HG03095 (cell line): ENCODE measurements around the gene IL18R1.
A peak's percentile ranks its signal among the peaks of the same experiment; 100 is the strongest.
"Not testable (repeated sequence)": the region's sequence is repeated elsewhere in the genome, so short reads cannot be mapped to it uniquely, and the experiment has no call there.

ENCODE experiments used
- ATAC-seq: cut with Tn5 transposase; IDR thresholded peaks from one replicate; pipeline ENCODE4 v1.9.1; 2021; ENCODE audit warnings: moderate library complexity; ENCODE audit not compliant: unreplicated experiment

IL18R1 gene, protein sequence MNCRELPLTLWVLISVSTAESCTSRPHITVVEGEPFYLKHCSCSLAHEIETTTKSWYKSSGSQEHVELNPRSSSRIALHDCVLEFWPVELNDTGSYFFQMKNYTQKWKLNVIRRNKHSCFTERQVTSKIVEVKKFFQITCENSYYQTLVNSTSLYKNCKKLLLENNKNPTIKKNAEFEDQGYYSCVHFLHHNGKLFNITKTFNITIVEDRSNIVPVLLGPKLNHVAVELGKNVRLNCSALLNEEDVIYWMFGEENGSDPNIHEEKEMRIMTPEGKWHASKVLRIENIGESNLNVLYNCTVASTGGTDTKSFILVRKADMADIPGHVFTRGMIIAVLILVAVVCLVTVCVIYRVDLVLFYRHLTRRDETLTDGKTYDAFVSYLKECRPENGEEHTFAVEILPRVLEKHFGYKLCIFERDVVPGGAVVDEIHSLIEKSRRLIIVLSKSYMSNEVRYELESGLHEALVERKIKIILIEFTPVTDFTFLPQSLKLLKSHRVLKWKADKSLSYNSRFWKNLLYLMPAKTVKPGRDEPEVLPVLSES

DNA sequence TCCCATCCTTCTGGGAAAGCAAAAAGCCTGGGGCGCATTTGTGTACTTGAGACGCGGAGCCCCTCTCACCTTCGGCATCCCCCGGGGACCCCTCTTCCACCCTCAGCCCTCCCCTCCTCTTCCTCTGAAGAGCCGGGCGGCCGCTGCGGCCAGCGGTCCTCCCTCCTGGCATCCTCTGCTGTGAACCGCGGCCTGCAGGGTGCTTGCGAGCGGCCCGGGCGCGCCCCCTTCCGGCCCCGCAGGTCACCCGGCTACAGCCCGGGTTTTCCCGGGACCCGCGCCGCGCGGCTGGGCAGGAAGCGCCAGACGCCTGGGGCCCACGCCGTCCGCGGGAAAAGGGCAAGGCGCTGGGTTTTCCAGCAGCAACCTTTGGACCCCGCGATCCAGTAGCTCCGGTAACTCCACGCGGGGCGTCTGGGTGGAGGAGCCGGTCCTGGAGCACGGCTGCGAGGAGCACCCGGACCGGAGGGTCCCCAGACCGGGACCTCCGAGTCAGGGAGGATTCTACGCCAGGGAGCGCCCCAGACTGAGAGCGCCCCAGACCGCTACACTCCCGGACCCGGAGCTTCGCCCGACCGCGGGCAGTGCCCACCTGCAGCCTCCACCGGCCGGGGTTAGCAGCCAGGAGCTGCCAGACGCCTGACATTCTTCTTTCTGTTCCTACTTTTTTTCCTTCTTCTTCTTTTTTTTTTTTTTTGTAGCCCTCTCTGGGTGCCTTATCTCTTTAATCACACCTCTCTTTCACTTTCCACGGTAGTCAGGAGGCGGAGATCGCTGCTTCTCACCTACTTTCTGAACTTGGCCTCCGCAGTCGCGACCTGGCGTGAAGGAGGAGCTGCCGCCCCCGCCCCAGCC is at the start of gene IL18R1:
Gene IL18R1 (plus strand): TSS at position 271 of the 855 bp plus-strand sequence. CDS start 6,865 bp downstream, outside the sequence.
- ATAC-seq: peak; percentile 91

DNA sequence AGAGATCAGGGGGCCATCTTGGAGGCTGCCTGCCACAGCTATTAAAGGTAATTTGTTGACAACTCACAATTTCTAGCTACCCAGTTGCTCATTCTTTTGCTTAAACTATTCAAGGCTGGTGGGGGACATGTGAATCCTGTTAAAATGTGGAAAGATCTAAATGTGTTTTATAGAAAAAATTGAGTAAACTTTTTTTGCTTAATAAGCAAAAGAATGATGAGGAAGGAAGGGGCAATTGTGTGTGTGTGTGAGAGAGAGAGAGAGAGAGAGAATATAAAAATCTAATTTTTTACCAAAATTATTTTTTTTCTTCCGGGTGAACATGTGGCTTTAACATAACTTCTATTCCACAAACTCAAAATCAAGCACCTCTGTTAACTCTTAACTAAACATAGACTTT is 49.5 kb upstream of the IL18R1 start:
- ATAC-seq: no peak

DNA sequence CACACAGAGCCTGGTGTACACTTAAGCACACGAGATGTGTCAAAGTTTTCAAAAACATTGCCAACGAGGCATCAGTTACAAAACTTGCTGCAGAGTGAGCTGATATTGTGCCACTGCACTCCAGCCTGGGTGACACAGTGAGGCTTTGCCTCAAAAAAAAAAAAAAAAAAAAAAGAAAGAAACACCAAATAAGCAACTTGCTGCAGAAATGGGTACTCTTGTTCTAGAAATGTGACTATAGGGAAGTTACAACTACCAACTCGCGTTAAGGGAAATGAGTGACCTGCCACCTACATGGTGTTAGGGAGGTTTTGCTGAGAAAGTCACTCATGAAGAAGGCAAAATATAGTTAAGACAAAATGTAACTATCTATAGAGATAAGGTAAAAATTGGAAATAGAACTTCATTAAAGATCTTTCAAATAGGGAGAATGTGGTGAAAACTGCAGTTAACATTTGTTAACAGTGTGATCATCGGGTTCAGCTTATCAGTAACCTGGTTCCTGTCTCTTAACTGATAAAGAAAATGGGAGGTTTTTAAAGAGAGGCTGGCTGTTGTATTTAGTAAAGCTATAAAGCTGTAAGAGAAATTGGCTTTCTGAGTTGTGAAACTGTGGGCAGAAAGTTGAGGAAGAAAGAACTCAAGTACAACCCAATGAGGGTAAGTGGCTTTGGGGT is 44.5 kb upstream of the IL18R1 start, which contains the start of gene IL1RL1:
Gene IL1RL1 (plus strand): TSS at position 600 of the 677 bp plus-strand sequence. CDS start 26,702 bp downstream, outside the sequence.
- no peak for ATAC-seq

DNA sequence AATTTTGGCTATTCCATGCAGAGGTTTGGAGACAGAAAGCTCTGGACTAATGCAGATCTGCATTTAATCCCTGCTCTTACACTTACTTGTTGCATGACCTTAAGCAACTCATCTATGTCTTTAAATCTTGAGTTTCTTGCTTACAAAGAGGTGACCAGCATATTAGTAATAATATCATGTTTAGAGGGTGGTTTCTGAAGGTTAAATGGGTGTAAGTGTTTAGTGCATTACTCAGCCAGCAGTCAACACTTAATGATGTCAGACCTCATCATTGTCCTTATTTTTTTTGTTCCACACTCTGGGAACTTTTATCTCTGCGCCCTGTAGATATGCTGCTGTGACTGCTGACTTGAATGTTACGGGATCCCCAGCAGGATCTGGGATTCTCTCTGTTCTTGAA is 42.6 kb upstream of the IL18R1 start:
- no peak for ATAC-seq

DNA sequence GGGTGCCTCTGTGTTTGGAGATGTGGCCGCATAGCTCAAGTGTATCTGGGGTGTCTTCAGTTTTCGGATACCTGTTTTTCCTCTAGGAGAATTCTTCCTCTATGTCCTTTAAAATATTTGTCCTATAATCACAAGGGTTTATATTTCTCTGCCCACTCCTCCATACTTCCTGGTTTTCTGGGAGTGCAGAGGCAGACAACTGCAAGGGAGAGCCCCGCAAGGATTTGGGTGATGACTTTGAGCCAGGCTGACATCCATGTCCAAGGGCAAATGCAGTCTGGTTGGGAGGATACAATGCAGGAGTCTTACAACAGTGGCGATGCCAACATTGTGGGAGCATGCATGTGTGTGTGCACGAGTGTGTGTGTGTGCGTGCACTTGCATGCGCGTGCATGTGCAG is 42.1 kb upstream of the IL18R1 start:
- no peak for ATAC-seq

DNA sequence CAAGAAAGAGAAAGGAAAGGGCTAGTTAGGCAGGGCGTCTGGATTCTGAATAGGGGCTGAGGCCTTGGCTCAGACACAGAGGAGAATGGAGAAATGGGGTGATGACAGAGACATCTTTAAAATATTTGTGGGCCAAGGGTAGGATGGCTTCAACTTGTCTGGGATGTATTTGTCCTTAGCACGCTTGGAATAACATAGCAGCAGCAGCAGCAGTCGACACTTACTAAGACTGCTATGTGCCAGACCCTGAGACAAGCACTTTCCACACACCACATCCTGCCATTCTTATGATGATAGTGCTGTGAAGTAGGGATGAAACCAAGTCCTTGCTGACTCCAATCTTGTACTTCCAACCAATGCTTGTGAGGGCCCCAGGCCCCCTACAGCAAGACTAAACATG is 41.6 kb upstream of the IL18R1 start:
- no peak for ATAC-seq

DNA sequence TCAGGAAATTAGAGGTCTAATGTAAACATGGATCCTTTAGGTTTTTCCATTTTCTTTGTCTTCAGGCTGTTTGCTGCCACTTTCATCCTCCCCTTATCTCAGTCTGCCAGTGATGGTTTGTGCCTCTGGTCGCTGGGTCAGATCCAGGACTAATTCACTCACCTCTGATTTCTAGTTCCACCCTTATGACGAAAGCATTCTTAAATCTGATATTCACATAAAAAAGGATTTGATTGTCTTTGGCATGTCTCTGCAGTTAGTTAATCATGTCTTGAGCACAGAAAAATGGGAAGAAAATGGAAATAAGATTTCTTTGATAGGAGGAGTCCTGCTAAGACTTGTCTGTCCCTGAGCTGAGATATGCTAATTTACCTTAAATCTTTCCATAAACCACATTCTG is 39.7 kb upstream of the IL18R1 start:
- no peak for ATAC-seq

DNA sequence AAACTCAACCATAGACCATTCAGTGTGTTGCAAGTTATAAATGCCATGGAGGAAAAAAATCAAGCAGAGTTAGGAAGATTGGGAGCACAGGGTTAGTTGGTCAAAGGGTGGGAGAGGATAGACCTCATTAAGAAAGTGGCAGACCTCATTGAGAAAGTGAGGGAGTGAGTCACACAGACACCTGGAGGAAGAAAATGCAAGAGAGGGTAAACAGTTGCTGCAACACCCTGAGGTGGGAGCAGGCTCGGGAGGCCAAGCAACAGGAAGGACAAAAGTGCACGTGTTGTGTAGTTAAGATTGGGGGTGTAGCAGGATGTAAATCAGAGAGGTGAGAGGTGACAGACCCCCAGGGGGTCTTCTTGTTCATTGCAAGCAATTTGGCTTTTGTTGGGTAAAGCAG is 37.9 kb upstream of the IL18R1 start:
- ATAC-seq: no peak

DNA sequence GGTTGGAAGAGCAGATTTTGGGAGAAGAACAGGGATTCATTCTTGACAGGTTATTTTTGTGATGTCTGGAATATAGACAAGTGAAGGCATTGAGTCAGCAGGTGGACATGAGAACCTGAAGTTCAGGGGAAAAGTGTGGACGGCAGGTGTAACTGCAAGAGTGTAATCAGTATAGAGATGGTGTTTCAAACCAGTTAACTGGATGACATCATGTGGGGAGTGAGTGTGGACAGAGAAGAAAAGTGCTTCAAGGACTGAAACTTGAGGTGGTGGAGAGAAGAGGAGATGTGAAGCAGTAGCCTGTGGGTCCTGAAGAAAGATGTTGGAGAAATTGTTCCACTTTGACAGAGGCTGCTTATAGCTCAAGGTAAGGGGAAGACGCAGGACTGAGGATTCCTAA is 37.2 kb upstream of the IL18R1 start:
- no peak for ATAC-seq

DNA sequence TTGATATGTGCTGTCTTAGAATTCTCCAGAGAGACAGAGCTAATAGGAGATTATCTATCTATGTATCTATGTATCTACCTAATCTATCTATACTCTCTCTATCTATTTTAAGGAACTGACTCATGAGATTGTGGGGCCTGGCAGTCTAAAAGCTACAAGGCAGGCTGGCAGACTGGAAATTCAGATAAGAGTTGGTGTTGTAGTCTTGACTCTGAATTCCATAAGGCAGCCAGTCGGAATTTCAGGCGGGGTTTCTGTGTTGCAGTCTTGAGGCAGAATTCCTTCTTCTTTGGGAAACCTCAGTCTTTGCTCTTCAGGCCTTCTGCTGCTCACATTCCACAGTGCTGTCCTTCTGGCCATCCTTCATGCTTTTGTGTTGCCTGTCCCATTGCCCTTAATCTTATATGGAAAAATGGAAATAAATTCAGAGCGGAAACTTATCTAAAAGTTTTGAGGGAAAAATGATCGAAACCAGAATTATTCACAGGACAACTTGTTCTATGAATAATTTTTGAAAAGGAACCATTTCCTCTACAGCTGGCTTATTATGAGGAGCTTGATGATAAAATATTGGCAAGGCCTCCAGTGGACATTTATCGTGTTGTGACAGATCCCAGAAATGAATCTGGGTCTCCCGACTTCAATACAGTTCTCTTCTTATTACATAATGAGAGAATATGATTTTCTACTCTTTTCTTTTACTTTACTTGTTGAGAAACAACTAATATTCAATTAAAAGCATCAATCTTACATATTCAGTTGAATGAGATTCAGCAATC is 33.5 kb upstream of the IL18R1 start:
- no peak for ATAC-seq

DNA sequence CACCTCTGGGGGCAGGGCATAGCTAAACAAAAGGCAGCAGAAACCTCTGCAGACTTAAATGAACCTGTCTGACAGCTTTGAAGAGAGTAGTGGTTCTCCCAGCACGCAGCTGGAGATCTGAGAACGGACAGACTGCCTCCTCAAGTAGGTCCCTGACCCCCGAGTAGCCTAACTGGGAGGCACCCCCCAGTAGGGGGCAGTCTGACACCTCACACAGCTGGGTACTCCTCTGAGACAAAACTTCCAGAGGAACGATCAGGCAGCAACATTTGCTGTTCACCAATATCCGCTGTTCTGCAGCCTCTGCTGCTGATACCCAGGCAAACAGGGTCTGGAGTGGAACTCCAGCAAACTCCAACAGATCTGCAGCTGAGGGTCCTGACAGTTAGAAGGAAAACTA is 30.7 kb upstream of the IL18R1 start:
- ATAC-seq: not testable (repeated sequence)

DNA sequence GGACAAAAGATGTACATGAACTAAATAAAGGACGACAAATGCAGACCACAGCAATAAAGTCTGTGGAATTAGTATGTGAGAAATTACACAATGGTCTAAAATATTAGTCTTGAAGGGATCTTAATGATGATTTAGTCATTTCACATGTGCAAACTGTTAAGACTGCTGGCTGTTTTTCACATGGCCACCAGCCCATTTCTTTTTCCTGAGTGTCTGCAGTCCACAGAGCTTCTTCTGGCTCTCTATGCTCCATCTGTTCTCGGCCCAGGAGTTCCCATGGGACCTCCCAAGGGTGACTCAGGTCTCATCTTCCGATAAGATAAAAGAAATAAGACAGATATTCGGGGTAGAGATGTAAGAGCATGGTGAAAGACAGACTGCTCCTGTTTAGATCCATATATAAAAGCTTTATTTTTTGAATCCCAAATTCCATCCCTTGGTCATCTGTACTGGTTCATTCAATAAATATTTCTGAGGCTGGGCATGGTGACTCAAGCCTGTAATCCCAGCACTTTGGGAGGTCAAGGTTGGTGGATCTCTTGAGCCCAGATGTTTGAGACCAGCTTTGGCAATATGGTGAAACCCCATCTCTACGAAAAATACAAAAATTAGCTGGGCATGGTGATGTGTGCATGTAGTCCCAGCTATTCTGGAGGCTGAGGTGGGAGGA is 24.1 kb upstream of the IL18R1 start:
- ATAC-seq: no peak

DNA sequence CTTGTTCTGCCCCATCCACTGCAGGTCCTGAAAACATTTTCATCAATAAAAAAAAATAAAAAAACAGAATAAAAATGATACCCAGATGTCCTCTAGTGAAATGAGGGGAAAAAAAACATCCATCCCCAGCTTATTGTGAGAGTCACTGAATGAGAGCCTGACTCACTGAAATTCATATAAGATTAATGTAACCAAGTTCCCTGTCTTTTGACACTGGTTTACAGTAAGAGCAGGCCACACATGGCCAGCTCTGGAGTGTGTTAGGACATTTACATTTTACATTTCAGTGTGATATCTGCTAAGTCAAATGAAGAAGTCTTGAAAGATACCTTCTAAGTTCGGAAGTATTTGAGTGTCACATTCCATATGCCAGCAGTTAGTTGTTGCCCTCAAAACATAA is 21.1 kb upstream of the IL18R1 start:
- no peak for ATAC-seq

DNA sequence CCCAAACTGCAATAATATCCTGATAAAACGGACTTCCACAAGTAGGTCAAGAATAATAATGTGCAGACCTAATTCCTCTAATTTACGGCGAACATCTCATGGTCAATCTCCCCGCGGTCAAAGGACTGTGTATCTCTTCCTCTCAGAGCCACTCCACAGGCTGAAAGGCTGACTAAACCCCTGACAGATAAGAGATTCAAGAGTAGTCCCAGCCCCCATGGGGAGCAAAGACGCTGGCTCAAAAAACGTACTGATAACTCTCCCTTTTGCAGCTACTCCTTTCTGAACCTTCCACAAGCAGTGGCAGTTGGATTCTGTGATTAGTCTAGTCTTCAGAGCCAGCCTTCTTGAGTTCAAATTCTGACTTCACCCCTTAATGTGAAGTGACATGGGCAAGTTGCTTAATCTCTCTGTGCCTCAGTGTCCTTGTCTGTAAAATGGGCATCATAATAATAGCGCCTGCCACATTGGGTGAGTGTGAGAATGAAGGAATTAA is 19.7 kb upstream of the IL18R1 start:
- ATAC-seq: no peak

DNA sequence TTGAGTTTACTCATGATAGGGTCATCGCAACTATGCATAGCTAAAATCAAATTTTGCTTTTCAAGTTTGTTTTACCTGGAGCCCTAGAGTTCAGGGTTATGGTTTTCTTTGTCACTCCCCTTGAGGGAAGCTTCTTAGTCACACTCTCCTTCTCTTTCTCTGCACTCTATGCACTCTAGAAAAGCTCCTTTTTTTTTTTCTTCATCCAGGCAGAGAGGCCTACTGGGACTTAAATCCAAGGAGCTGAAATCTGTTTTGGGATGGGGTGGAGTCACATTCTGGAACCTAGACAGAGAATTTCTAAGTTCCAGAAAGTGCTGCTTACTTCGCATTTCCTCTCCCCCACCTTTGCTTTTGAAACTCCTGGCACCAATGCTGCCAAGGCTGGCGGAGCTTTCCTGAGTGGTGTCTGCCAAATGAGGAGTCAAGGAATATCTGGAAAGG is 19.1 kb upstream of the IL18R1 start:
- ATAC-seq: no peak

DNA sequence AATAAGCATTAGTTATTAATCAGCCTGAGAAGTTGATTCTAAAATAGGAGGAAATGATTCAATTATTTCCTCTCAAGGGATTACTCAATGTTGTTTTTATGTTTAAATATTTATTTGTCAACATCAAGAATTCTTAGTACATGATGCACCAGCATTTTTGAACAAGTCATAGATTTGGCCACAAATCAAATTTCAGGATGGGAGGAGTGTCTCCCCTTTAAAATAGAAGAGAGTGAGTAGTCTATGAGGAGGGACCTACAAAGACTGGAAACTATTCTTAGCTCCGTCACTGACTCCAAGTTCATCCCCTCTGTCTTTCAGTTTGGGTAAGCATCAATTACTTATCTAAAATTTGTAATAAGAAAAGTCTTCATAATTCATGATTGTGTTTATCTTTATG is 18.6 kb upstream of the IL18R1 start:
- no peak for ATAC-seq

DNA sequence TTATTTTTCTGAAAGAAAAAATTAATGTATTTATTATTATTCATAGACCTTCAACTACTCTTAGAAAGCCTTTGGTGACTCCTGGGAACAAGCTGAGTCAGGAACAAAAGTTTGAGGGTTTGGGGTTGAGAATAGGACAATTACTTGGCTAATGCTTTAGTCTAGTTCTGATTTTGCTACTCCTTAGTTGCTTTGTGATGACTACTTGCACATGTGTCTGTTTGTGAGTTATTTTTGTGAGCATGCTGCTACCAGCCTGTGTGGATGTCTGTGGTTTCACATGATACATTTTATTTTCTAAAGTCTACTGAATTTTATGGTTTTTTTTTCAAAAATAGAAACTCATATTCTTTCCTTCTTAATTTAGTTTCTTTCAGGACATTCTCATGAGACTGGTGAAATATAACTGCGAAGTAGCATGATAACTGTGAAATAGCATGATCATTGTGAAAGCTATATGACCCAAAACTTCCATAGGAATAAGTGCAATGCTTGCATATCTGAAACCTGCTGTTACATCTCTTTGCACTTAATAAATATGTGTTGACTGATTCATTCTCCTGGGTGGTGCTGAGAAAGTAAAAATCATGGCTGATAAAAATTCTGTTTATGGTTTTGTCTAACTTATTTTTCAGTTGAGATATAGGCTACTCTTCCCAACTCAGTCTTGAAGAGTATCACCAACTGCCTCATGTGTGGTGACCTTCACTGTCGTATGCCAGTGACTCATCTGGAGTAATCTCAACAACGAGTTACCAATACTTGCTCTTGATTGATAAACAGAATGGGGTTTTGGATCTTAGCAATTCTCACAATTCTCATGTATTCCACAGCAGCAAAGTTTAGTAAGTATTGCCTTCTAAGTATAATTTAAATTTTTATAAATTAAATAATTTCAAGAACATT is 17.9 kb upstream of the IL18R1 start:
- ATAC-seq: no peak

DNA sequence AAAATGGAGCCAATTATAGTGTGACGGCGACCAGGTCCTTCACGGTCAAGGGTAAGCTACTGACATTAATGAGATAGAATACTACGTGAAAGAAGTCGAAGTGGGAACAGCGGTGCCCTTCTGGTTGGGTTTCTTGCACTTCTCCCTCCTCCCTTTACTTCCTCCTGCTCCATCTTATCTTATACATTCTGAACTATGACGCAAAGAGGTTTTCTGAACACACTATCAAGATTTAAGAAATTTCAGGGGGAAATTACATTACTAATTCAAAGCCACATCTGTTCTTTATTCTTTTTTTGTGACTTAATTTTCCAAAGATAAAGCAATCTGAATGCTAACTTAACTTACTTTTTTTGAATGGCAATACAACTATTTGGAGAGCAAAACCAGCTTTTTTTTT is 14.8 kb upstream of the IL18R1 start:
- no peak for ATAC-seq

DNA sequence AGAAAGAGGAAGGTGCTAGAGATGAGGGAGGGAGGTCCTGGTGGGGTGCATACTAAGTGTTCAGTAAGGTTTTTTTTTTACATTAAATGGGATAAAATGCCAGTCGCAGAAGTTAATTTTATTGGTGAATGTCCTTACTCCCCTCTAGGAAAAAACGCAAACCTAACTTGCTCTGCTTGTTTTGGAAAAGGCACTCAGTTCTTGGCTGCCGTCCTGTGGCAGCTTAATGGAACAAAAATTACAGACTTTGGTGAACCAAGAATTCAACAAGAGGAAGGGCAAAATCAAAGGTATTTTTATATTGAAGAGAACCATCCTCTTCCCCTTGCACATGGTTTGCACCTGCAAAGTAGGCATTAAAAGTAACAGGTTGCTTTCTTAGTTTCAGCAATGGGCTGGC is 12.7 kb upstream of the IL18R1 start:
- no peak for ATAC-seq
